GM06990 (cell line): ENCODE results near the gene C19orf12.
A peak's percentile ranks its signal among the peaks of the same experiment; 100 is the strongest.

Source experiments
- DNase-seq: peaks from one replicate; pipeline ENCODE4 v3.0.0-alpha.2; 2011; ENCODE audit not compliant: insufficient read length; ENCODE audit errors: extremely low read depth
- H3K27me3 ChIP-seq: replicated peaks from 2 replicates; pipeline ENCODE4 v1.6.0; 2011; ENCODE audit warnings: low read length; ENCODE audit not compliant: control insufficient read depth, insufficient read depth
- H3K36me3 ChIP-seq: 2 replicates; pipeline ENCODE4 v1.5.1; 2011; ENCODE audit warnings: low read length; ENCODE audit not compliant: control insufficient read depth, insufficient read depth
- H3K4me3 ChIP-seq: replicated peaks from 2 replicates; pipeline ENCODE4 v1.5.1; 2011; ENCODE audit warnings: low read depth, mild to moderate bottlenecking, control low read depth, low read length
- CTCF ChIP-seq: IDR thresholded peaks from 2 replicates; pipeline ENCODE4 v1.5.1; 2011; ENCODE audit warnings: low read length, control low read depth, mild to moderate bottlenecking, inconsistent platforms; ENCODE audit not compliant: insufficient read depth, poor library complexity, severe bottlenecking

Gene C19orf12

GRCh38 chr19:29683009-29683408, 32.1 kb downstream of the C19orf12 start:
- Histone ChIP-seq H3K36me3 (peaks cover 3% of the 10 kb centered on the region), H3K27me3 (no peaks in the 10 kb centered on the region), H3K4me3 (no peak overlapping the region)
- no peak for TF ChIP-seq CTCF
- no peak for DNase-seq

- Histone ChIP-seq H3K4me3 (no peak overlapping the region), H3K36me3 (peaks cover 3% of the 10 kb centered on the region), H3K27me3 (no peaks in the 10 kb centered on the region)
- no peak for DNase-seq
- no peak for TF ChIP-seq CTCF
These were observed 32.7 kb downstream of the C19orf12 start for GRCh38 chr19:29682236-29682895.

GRCh38 chr19:29681422-29682235, 33.4 kb downstream of the C19orf12 start:
- no peak for DNase-seq
- Histone ChIP-seq H3K4me3 (no peak overlapping the region), H3K27me3 (no peaks in the 10 kb centered on the region), H3K36me3 (peaks cover 9% of the 10 kb centered on the region)
- TF ChIP-seq CTCF: no peak

GRCh38 chr19:29680937-29681336, 34.1 kb downstream of the C19orf12 start:
- H3K27me3 ChIP-seq: no peaks in the 10 kb centered on the region
- no peak overlapping the region for H3K4me3 ChIP-seq
- H3K36me3 ChIP-seq: peaks cover 10% of the 10 kb centered on the region
- DNase-seq: no peak
- no peak for TF ChIP-seq CTCF

GRCh38 chr19:29680447-29680846, 34.6 kb downstream of the C19orf12 start:
- no peak for TF ChIP-seq CTCF
- no peak overlapping the region for H3K4me3 ChIP-seq
- H3K36me3 ChIP-seq: peaks cover 14% of the 10 kb centered on the region
- DNase-seq: peak; percentile 77
- no peaks in the 10 kb centered on the region for H3K27me3 ChIP-seq
